Measurements from ENCODE around the gene PLAGL1. TPM values are rescaled to one million over a fixed set of nuclear protein-coding genes. Genes with fewer than 3 reads are reported as not detected.

Gene PLAGL1
- total RNA-seq, 2 experiments from 2014 or later, result 1.0 to 1.1 TPM

- H3K4me3 Mint-ChIP-seq, result no peak overlapping the region
- H3K9me3 Mint-ChIP-seq, result no peaks in the 10 kb centered on the region
- no peaks in the 10 kb centered on the region for H3K27me3 Mint-ChIP-seq
- no peak for DNase-seq
- H3K4me1 ChIP-seq (ENCODE audit: insufficient read depth, low read length), result no peaks in the 10 kb centered on the region
- H3K27ac Mint-ChIP-seq, result no peak overlapping the region
- no peak overlapping the region for H3K27ac ChIP-seq (ENCODE audit: low read depth in 1 of 2, low read length in 2 of 2)
- ATAC-seq (ENCODE audit: poor library complexity), result no peak
- intact Hi-C loops (cut with DNase I, micrococcal nuclease), result no loop called here
- POLR2A ChIA-PET, result no interaction called here
- H3K27me3 ChIP-seq (ENCODE audit: control insufficient read depth in 1 of 2, insufficient read depth in 2 of 2, low read length in 2 of 2), result no peaks in the 10 kb centered on the region
- no peak for TF ChIP-seq CTCF (IDR thresholded peaks at IDR 0.05)
- H3K36me3 Mint-ChIP-seq (ENCODE audit: low read depth), result no peaks in the 10 kb centered on the region
- CTCF ChIA-PET, result interaction anchor here (1.5 kb wide), 1 partner anchor 14 kb away, joined by 4 read pairs; no protein-coding TSS in a partner anchor
- no peaks in the 10 kb centered on the region for H3K4me1 Mint-ChIP-seq (ENCODE audit: low read depth)
- H3K4me3 ChIP-seq (ENCODE audit: low read length), result no peak overlapping the region
- H3K9me3 ChIP-seq (ENCODE audit: control insufficient read depth in 1 of 2, insufficient read depth in 1 of 2, low read length in 2 of 2), result no peaks in the 10 kb centered on the region
- H3K36me3 ChIP-seq (ENCODE audit: insufficient read depth, low read length), result no peaks in the 10 kb centered on the region
These were observed 54.1 kb downstream of the PLAGL1 start for GRCh38 chr6:143953922-143954321.

GRCh38 chr6:143952947-143953701, 54.9 kb downstream of the PLAGL1 start:
- H3K9me3 ChIP-seq (ENCODE audit: control insufficient read depth in 1 of 2, insufficient read depth in 1 of 2, low read length in 2 of 2), result no peaks in the 10 kb centered on the region
- no peaks in the 10 kb centered on the region for H3K9me3 Mint-ChIP-seq
- no peak for TF ChIP-seq CTCF (IDR thresholded peaks at IDR 0.05)
- H3K4me3 Mint-ChIP-seq, result no peak overlapping the region
- H3K36me3 Mint-ChIP-seq (ENCODE audit: low read depth), result peaks cover 4% of the 10 kb centered on the region
- CTCF ChIA-PET, result interaction anchor here (0.5 to 1.5 kb wide), 3 partner anchors 13 to 91 kb away, joined by 3 to 4 read pairs (median 3); no protein-coding TSS in a partner anchor
- no peaks in the 10 kb centered on the region for H3K4me1 ChIP-seq (ENCODE audit: insufficient read depth, low read length)
- no peak for ATAC-seq (ENCODE audit: poor library complexity)
- intact Hi-C loops (cut with DNase I, micrococcal nuclease), result no loop called here
- H3K27ac ChIP-seq (ENCODE audit: low read depth in 1 of 2, low read length in 2 of 2), result no peak overlapping the region
- POLR2A ChIA-PET, result no interaction called here
- H3K27me3 Mint-ChIP-seq, result no peaks in the 10 kb centered on the region
- DNase-seq, result no peak
- no peaks in the 10 kb centered on the region for H3K27me3 ChIP-seq (ENCODE audit: control insufficient read depth in 1 of 2, insufficient read depth in 2 of 2, low read length in 2 of 2)
- H3K27ac Mint-ChIP-seq, result no peak overlapping the region
- no peaks in the 10 kb centered on the region for H3K36me3 ChIP-seq (ENCODE audit: insufficient read depth, low read length)
- no peaks in the 10 kb centered on the region for H3K4me1 Mint-ChIP-seq (ENCODE audit: low read depth)
- no peak overlapping the region for H3K4me3 ChIP-seq (ENCODE audit: low read length)

GRCh38 chr6:143952060-143952778, 55.8 kb downstream of the PLAGL1 start:
- Mint-ChIP-seq H3K4me3 (no peak overlapping the region), H3K9me3 (peaks cover under 1% of the 10 kb centered on the region), H3K27ac (no peak overlapping the region), H3K27me3 (no peaks in the 10 kb centered on the region), H3K36me3 (ENCODE audit: low read depth) (peaks cover 5% of the 10 kb centered on the region), H3K4me1 (ENCODE audit: low read depth) (no peaks in the 10 kb centered on the region)
- intact Hi-C loops (cut with DNase I, micrococcal nuclease), result no loop called here
- TF ChIP-seq CTCF (IDR thresholded peaks at IDR 0.05), result no peak
- Histone ChIP-seq H3K36me3 (ENCODE audit: insufficient read depth, low read length) (no peaks in the 10 kb centered on the region), H3K9me3 (ENCODE audit: control insufficient read depth in 1 of 2, insufficient read depth in 1 of 2, low read length in 2 of 2) (no peaks in the 10 kb centered on the region), H3K27me3 (ENCODE audit: control insufficient read depth in 1 of 2, insufficient read depth in 2 of 2, low read length in 2 of 2) (no peaks in the 10 kb centered on the region), H3K4me3 (ENCODE audit: low read length) (no peak overlapping the region), H3K4me1 (ENCODE audit: insufficient read depth, low read length) (no peaks in the 10 kb centered on the region), H3K27ac (ENCODE audit: low read depth in 1 of 2, low read length in 2 of 2) (no peak overlapping the region)
- ChIA-PET POLR2A (no interaction called here), CTCF (interaction anchor here (0.5 kb wide), 1 partner anchor 92 kb away, joined by 3 read pairs; no protein-coding TSS in a partner anchor)
- no peak for DNase-seq
- ATAC-seq (ENCODE audit: poor library complexity), result no peak

Data from CD4-positive, alpha-beta T cell (primary cell).